ENCODE data around the gene NFYA. TPM values are rescaled to one million over a fixed set of nuclear protein-coding genes. Genes with fewer than 3 reads are reported as not detected.

NFYA gene
- total and polyA plus RNA-seq, 2 experiments from 2014 or later = 18.7 to 25.2 TPM

DNA sequence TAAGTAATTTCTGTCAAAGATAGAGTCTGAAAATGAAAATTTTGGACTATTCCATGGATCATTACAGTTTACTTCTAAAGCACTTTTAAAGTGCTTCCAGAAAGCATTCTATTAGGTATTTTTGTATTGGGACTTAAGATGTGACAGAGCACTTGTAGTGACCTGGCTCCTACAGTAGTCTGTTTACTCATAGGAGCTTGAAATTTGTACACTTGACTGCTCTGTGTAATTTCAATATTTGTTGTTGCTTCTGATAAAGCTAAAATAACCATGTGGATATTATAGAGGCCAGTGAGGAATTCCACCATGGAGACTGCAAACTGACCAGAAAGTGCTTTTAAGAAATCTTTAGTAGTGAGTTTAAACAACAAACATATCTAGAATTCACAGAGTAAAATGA lies 10.3 kb downstream of the NFYA start:
- H3K79me2 ChIP-seq = peaks cover 79% of the 10 kb centered on the region
- no peaks in the 10 kb centered on the region for H3K27me3 ChIP-seq
- TF ChIP-seq, protein P1, sequence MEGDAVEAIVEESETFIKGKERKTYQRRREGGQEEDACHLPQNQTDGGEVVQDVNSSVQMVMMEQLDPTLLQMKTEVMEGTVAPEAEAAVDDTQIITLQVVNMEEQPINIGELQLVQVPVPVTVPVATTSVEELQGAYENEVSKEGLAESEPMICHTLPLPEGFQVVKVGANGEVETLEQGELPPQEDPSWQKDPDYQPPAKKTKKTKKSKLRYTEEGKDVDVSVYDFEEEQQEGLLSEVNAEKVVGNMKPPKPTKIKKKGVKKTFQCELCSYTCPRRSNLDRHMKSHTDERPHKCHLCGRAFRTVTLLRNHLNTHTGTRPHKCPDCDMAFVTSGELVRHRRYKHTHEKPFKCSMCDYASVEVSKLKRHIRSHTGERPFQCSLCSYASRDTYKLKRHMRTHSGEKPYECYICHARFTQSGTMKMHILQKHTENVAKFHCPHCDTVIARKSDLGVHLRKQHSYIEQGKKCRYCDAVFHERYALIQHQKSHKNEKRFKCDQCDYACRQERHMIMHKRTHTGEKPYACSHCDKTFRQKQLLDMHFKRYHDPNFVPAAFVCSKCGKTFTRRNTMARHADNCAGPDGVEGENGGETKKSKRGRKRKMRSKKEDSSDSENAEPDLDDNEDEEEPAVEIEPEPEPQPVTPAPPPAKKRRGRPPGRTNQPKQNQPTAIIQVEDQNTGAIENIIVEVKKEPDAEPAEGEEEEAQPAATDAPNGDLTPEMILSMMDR (IDR thresholded peaks at IDR 0.05; ENCODE audit: poor library complexity) = no peak
- TF ChIP-seq EZH2phosphoT487 (IDR thresholded peaks at IDR 0.05; ENCODE audit: low read depth, severe bottlenecking, unreplicated experiment) (no peak), EZH2 (IDR thresholded peaks at IDR 0.05; ENCODE audit: borderline replicate concordance) (no peak)
- DNase-seq (ENCODE audit: low spot score) = no peak
- H3K36me3 ChIP-seq (replicated peaks; ENCODE audit: insufficient read depth, low read depth) = no peaks in the 10 kb centered on the region
- H3K27ac ChIP-seq = no peak overlapping the region
- peaks cover 19% of the 10 kb centered on the region for H4K20me1 ChIP-seq (ENCODE audit: insufficient read depth, poor library complexity, severe bottlenecking)
- H3K9me3 ChIP-seq (ENCODE audit: low read depth) = no peaks in the 10 kb centered on the region
- H3K4me1 ChIP-seq (ENCODE audit: insufficient read depth) = no peaks in the 10 kb centered on the region
- no peak overlapping the region for H3K4me2 ChIP-seq
- H3K4me3 ChIP-seq = no peak overlapping the region
- H2AFZ ChIP-seq = no peak overlapping the region
- no peaks in the 10 kb centered on the region for H3K9me2 ChIP-seq (replicated peaks; ENCODE audit: insufficient read depth)

DNA sequence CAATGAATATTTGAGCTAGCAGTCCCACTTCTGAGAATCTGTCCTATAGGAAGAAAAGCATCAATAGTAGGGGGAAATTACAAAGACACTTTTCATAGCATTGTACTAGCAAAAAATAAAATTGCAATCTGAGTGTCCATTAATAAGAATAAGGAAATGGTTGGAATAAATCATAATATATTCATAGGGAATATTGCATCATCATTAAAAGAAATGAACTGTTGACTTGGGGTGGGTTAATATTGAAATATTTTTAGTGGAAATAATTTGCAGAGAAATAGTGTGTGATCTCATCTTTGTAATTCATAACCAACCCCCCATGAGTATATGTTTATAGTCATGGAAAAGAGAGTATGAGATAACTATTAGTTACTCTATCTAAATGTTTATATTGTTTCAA lies 12.4 kb downstream of the NFYA start:
- peaks cover 61% of the 10 kb centered on the region for H3K79me2 ChIP-seq
- H3K4me1 ChIP-seq (ENCODE audit: insufficient read depth) = no peaks in the 10 kb centered on the region
- H3K4me2 ChIP-seq = no peak overlapping the region
- no peak overlapping the region for H2AFZ ChIP-seq
- H3K9me2 ChIP-seq (replicated peaks; ENCODE audit: insufficient read depth) = no peaks in the 10 kb centered on the region
- H3K27ac ChIP-seq = no peak overlapping the region
- H4K20me1 ChIP-seq (ENCODE audit: insufficient read depth, poor library complexity, severe bottlenecking) = no peaks in the 10 kb centered on the region
- no peak for DNase-seq (ENCODE audit: low spot score)
- no peak overlapping the region for H3K4me3 ChIP-seq
- TF ChIP-seq EZH2 (IDR thresholded peaks at IDR 0.05; ENCODE audit: borderline replicate concordance) (no peak), EZH2phosphoT487 (IDR thresholded peaks at IDR 0.05; ENCODE audit: low read depth, severe bottlenecking, unreplicated experiment) (no peak)
- TF ChIP-seq, protein P1 (IDR thresholded peaks at IDR 0.05; ENCODE audit: poor library complexity) = no peak
- H3K27me3 ChIP-seq = no peaks in the 10 kb centered on the region
- H3K36me3 ChIP-seq (replicated peaks; ENCODE audit: insufficient read depth, low read depth) = no peaks in the 10 kb centered on the region
- H3K9me3 ChIP-seq (ENCODE audit: low read depth) = no peaks in the 10 kb centered on the region

DNA sequence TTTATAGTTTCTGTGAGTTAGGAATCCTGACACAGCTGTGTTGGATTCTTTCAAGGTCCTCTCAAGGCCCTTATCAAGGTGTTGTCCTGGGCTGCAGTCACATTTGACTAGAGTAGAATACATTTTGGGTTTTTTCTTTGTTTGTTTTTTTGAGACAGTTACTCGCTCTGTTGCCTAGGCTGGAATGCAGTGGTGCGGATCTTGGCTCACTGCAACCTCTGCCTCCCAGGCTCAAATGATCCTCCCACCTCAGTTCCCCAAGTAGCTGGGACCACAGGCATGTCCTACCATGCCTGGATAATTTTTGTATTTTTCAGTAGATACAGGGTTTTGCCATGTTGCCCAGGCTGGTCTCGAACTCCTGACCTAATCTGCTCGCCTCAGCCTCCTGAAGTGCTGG lies 15.7 kb downstream of the NFYA start:
- H3K27ac ChIP-seq = no peak overlapping the region
- no peaks in the 10 kb centered on the region for H3K9me2 ChIP-seq (replicated peaks; ENCODE audit: insufficient read depth)
- H3K4me1 ChIP-seq (ENCODE audit: insufficient read depth) = no peaks in the 10 kb centered on the region
- peaks cover 36% of the 10 kb centered on the region for H3K79me2 ChIP-seq
- H3K27me3 ChIP-seq = no peaks in the 10 kb centered on the region
- H3K4me2 ChIP-seq = no peak overlapping the region
- peaks cover 13% of the 10 kb centered on the region for H3K36me3 ChIP-seq (replicated peaks; ENCODE audit: insufficient read depth, low read depth)
- 98% methylated on average over 4 of the region's 4 CpGs for WGBS (ENCODE audit: low lambda C conversion rate, missing lambda C conversion rate)
- H4K20me1 ChIP-seq (ENCODE audit: insufficient read depth, poor library complexity, severe bottlenecking) = no peaks in the 10 kb centered on the region
- TF ChIP-seq EZH2phosphoT487 (IDR thresholded peaks at IDR 0.05; ENCODE audit: low read depth, severe bottlenecking, unreplicated experiment) (no peak), EZH2 (IDR thresholded peaks at IDR 0.05; ENCODE audit: borderline replicate concordance) (no peak)
- H2AFZ ChIP-seq = no peak overlapping the region
- no peak overlapping the region for H3K4me3 ChIP-seq
- no peaks in the 10 kb centered on the region for H3K9me3 ChIP-seq (ENCODE audit: low read depth)
- DNase-seq (ENCODE audit: low spot score) = no peak

DNA sequence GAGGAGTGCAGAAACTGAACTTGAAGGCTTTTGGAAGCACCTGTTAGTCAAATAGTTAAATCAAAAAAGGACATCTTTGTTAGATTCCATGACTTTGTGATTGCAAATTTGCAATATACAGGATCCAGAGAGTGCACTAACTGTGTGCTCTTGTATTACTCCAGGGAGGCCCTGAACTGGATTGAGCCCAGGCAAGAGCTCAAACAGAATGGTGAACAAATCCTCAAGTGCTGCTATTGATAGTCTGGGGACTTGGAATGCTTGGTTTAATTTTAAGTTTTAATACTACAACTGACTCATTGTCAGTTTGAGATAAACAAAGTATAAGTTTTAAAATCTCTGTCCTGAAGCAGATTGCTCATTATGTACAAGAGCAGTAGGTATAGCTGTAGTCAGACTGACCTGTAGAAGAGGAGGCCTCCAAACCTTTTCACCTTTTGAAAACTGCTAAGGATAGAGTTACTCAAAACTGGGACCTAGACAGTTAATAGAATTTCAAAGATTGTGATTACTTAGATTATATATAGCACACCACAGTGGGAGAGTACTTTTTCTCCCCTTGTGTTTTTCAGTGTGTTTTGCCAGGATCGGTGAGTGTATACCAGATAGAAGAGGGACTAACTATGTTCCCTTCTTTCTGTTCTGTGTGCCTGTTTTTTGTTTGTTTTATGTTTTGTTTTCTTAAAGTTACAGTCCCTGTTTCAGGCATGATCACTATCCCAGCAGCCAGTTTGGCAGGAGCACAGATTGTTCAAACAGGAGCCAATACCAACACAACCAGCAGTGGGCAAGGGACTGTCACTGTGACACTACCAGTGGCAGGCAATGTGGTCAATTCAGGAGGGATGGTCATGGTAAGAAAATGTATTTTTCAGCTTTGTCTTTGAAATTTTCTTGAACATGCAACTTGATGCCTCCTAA lies 18.3 kb downstream of the NFYA start:
- H3K4me2 ChIP-seq = no peak overlapping the region
- no peaks in the 10 kb centered on the region for H3K4me1 ChIP-seq (ENCODE audit: insufficient read depth)
- no peaks in the 10 kb centered on the region for H3K9me2 ChIP-seq (replicated peaks; ENCODE audit: insufficient read depth)
- no peak overlapping the region for H3K27ac ChIP-seq
- no peaks in the 10 kb centered on the region for H4K20me1 ChIP-seq (ENCODE audit: insufficient read depth, poor library complexity, severe bottlenecking)
- H2AFZ ChIP-seq = no peak overlapping the region
- H3K4me3 ChIP-seq = no peak overlapping the region
- no peaks in the 10 kb centered on the region for H3K9me3 ChIP-seq (ENCODE audit: low read depth)
- no peaks in the 10 kb centered on the region for H3K27me3 ChIP-seq
- peaks cover 13% of the 10 kb centered on the region for H3K36me3 ChIP-seq (replicated peaks; ENCODE audit: insufficient read depth, low read depth)
- TF ChIP-seq EZH2 (IDR thresholded peaks at IDR 0.05; ENCODE audit: borderline replicate concordance) = no peak
- no peak for TF ChIP-seq EZH2phosphoT487 (IDR thresholded peaks at IDR 0.05; ENCODE audit: low read depth, severe bottlenecking, unreplicated experiment)
- TF ChIP-seq, protein P1 (IDR thresholded peaks at IDR 0.05; ENCODE audit: poor library complexity) = no peak
- peaks cover 15% of the 10 kb centered on the region for H3K79me2 ChIP-seq
- DNase-seq (ENCODE audit: low spot score) = no peak
- 93% methylated on average over 1 of the region's 1 CpG for WGBS (ENCODE audit: low lambda C conversion rate, missing lambda C conversion rate)

Measured in hepatocyte (in vitro differentiated cells).